CD4-positive, alpha-beta memory T cell (primary cell): ENCODE measurements around the gene GALR2. TPM values are rescaled to one million over a fixed set of nuclear protein-coding genes. Genes with fewer than 3 reads are reported as not detected.
"Not testable (repeated sequence)": the region's sequence is repeated elsewhere in the genome, so short reads cannot be mapped to it uniquely, and the experiment has no call there.

Experiments
- CTCF ChIA-PET: fragments of 350-600 bp; sonication (Branson Sonifier 250); formaldehyde crosslinking; loops from one replicate; lab custom pipeline; 2021; ENCODE audit warnings: inconsistent platforms; ENCODE audit not compliant: partially characterized antibody; lab: Charles Lee
- POLR2A ChIA-PET: fragments of 350-600 bp; sonication (Branson Sonifier 250); formaldehyde crosslinking; loops from one replicate; lab custom pipeline; 2021; ENCODE audit not compliant: partially characterized antibody; lab: Charles Lee
- DNase-seq, 5 donors: peaks; one replicate each; pipeline versions ENCODE4 v3.0.0 to v3.0.0-alpha.2; 2020 to 2022; ENCODE audit warnings: mixed read lengths in 1 of 5
- H3K27ac ChIP-seq: one replicate; pipeline ENCODE4 v1.7.0; 2013; ENCODE audit warnings: low read depth, low read length
- H3K27me3 ChIP-seq: 2 replicates; pipeline ENCODE4 v1.7.0; 2013; ENCODE audit warnings: mild to moderate bottlenecking, low read length, moderate library complexity; ENCODE audit not compliant: insufficient read depth
- H3K36me3 ChIP-seq: 2 replicates; pipeline ENCODE4 v1.7.0; 2013; ENCODE audit warnings: mild to moderate bottlenecking, low read length, moderate library complexity; ENCODE audit not compliant: insufficient read depth
- H3K4me1 ChIP-seq: 2 replicates; pipeline ENCODE4 v1.7.0; 2013; ENCODE audit warnings: mild to moderate bottlenecking, low read length, moderate library complexity; ENCODE audit not compliant: insufficient read depth
- H3K4me3 ChIP-seq, 2 donors: one replicate each; pipeline ENCODE4 v1.7.0; 2013; ENCODE audit warnings: low read length in 2 of 2, mild to moderate bottlenecking in 1 of 2
- H3K9me3 ChIP-seq, 2 donors: one replicate each; pipeline ENCODE4 v1.7.0; 2013; ENCODE audit warnings: low read length in 2 of 2, control low read depth in 1 of 2; ENCODE audit not compliant: control insufficient read depth in 1 of 2
- H3K27ac Mint-ChIP-seq, 7 donors: one replicate each; pipeline ENCODE4 v1.8.0; 2020 to 2021; ENCODE audit warnings: mixed read lengths in 7 of 7, mild to moderate bottlenecking in 6 of 7, inconsistent platforms in 3 of 7, moderate library complexity in 3 of 7
- H3K27me3 Mint-ChIP-seq, 2 donors: one replicate each; pipeline ENCODE4 v1.8.0; 2020 to 2021; ENCODE audit warnings: mixed read lengths in 2 of 2
- H3K36me3 Mint-ChIP-seq, 2 donors: one replicate each; pipeline ENCODE4 v1.8.0; 2020 to 2021; ENCODE audit warnings: mixed read lengths in 2 of 2, inconsistent platforms in 1 of 2, mild to moderate bottlenecking in 1 of 2
- H3K4me1 Mint-ChIP-seq, 4 donors: one replicate each; pipeline ENCODE4 v1.8.0; 2020 to 2021; ENCODE audit warnings: mixed read lengths in 4 of 4, mild to moderate bottlenecking in 1 of 4
- H3K4me3 Mint-ChIP-seq, 8 donors: one replicate each; pipeline ENCODE4 v1.8.0; 2020 to 2021; ENCODE audit warnings: mixed read lengths in 8 of 8, mild to moderate bottlenecking in 7 of 8, moderate library complexity in 6 of 8, inconsistent platforms in 3 of 8
- H3K9me3 Mint-ChIP-seq, 8 donors: one replicate each; pipeline ENCODE4 v1.8.0; 2020 to 2021; ENCODE audit warnings: mixed read lengths in 8 of 8, mild to moderate bottlenecking in 5 of 8, inconsistent platforms in 3 of 8, moderate library complexity in 1 of 8
- intact Hi-C: fragments of 100-400 bp; cut with micrococcal nuclease; formaldehyde crosslinking; loops from one replicate; pipeline ENCODE4 v1.15.1; 2023
- polyA plus RNA-seq, 2 donors: library from polyadenylated mRNA; unstranded; fragments of 300-500 nt; fragmentation: Illumina TruSeq; gene quantifications; one replicate each; pipeline ENCODE4 v1.2.3, GENCODE V29; 2021
- total RNA-seq, 2 experiments: library from RNA; stranded (reverse); gene quantifications; one replicate each; pipeline ENCODE4 v1.2.3, GENCODE V29; 2021

Gene GALR2
- total and polyA plus RNA-seq, 4 experiments from 2014 or later = 0.37 TPM; not detected in 3

DNA sequence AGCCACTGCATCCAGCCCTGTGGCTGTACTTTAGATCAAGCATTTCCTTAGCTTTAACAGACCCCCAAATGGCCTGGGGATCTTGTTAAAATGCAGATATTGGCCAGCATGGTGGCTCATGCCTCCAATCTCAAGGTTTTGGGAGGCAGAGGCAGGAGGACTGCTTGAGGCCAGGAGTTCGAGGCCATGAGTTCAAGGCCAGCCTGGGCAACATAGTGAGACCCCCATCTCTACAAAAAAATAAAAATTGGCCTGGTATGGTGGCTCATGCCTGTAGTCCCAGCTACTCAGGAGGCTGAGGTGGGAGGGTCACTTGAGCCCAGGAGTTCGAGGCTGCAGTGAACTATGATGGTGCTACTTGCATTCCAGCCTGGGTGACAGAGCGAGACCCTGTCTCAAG, 31.7 kb upstream of the GALR2 start:
- CTCF ChIA-PET = interaction anchor here (1.9 kb wide), 1 partner anchor 29 kb away, joined by 7 read pairs; no protein-coding TSS in a partner anchor
- H3K27ac ChIP-seq, H3K27me3 ChIP-seq, H3K27me3 Mint-ChIP-seq, POLR2A ChIA-PET, DNase-seq, H3K9me3 Mint-ChIP-seq, H3K4me3 ChIP-seq, H3K9me3 ChIP-seq, H3K4me1 ChIP-seq, H3K4me1 Mint-ChIP-seq, intact Hi-C loops, H3K4me3 Mint-ChIP-seq: not testable (repeated sequence)
- H3K36me3 ChIP-seq = peaks cover 77% of the 10 kb centered on the region
- H3K27ac Mint-ChIP-seq = peak overlapping the region in 2 of 7 donors; percentile 15 to 40
- peaks cover 68 to 77% of the 10 kb centered on the region in 2 donors for H3K36me3 Mint-ChIP-seq

DNA sequence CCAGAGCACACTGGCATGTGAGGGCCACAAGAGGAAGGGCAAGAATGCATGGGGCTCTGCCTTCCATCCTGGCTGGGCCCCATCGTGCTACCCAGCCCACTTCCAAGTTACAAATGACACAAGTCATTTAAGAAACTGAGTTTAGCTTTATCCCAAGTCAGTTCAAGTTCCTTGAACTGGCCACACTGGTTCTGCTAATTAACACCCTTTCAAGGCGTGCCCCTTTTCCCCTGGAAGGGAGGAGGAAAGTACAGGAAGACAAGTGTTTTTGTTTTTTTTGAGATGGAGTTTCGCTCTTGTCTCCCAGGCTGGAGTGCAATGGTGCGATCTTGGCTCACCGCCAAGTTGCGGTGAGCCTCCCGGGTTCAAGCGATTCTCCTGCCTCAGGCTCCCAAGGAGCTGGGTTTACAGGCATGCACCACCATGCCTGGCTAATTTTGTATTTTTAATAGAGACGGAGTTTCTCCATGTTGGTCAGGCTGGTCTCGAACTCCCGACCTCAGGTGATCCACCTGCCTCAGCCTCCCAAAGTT, 30.0 kb upstream of the GALR2 start:
- H3K27ac ChIP-seq, H3K4me3 ChIP-seq, H3K27me3 ChIP-seq, H3K4me3 Mint-ChIP-seq, intact Hi-C loops, CTCF ChIA-PET, DNase-seq, POLR2A ChIA-PET, H3K4me1 ChIP-seq, H3K9me3 Mint-ChIP-seq, H3K9me3 ChIP-seq, H3K27me3 Mint-ChIP-seq: not testable (repeated sequence)
- peaks cover 69 to 77% of the 10 kb centered on the region in 2 donors for H3K36me3 Mint-ChIP-seq
- peak overlapping the region in 1 of 7 donors; percentile 4 for H3K27ac Mint-ChIP-seq
- peaks cover 9 to 12% (median 11%) of the 10 kb centered on the region in 4 donors for H3K4me1 Mint-ChIP-seq
- H3K36me3 ChIP-seq = peaks cover 80% of the 10 kb centered on the region

GRCh38 chr17:76046064-76046463, 28.5 kb upstream of the GALR2 start:
- peaks cover 71 to 80% of the 10 kb centered on the region in 2 donors for H3K36me3 Mint-ChIP-seq
- H3K4me1 ChIP-seq = peaks cover 6% of the 10 kb centered on the region
- intact Hi-C loops = no loop called here
- CTCF ChIA-PET = interaction anchor here (0.7 to 1.5 kb wide), 4 partner anchors 30 to 932 kb away, joined by 3 to 4 read pairs (median 3); no protein-coding TSS in a partner anchor
- H3K4me1 Mint-ChIP-seq = peaks cover 14 to 23% (median 18%) of the 10 kb centered on the region in 4 donors
- no peak overlapping the region for H3K27ac ChIP-seq
- no peak overlapping the region for H3K27ac Mint-ChIP-seq
- peaks cover 80% of the 10 kb centered on the region for H3K36me3 ChIP-seq
- no peaks in the 10 kb centered on the region for H3K27me3 Mint-ChIP-seq
- no peaks in the 10 kb centered on the region for H3K9me3 Mint-ChIP-seq
- H3K27me3 ChIP-seq = no peaks in the 10 kb centered on the region
- POLR2A ChIA-PET = no interaction called here
- DNase-seq = no peak
- H3K9me3 ChIP-seq = no peaks in the 10 kb centered on the region
- no peak overlapping the region for H3K4me3 ChIP-seq
- H3K4me3 Mint-ChIP-seq = no peak overlapping the region

DNA sequence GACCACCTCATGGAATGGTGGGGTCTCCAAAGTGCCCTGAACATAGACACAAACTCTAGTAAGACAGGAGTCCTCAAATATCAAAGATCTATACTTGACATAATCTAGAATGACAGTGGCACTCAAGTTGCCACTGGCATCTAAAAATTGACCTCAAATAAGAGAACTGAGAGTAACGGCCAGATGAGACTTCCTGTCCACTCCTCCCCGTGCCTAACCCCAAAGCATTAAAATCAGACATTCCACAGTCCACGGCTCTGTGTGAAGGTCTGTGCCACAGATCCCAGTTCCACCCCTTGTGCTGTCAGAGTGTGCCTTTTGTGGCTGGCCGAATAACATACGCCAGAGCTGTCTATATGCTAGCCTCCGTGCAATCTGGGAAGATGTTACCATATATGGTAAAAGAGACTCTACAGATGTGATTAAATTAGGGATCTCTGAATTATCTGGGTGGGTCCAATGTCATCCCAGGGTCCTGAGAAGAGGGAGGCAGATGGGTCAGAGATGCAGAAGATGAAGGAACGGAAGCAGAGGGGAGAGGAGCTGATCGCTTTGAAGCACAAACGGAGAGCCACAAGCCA, 26.5 kb upstream of the GALR2 start:
- H3K4me3 Mint-ChIP-seq = no peak overlapping the region
- ChIA-PET POLR2A (no interaction called here), CTCF (interaction anchor here (0.6 to 1.4 kb wide), 5 partner anchors 13 to 457 kb away, joined by 3 to 5 read pairs (median 3); no protein-coding TSS in a partner anchor)
- Histone ChIP-seq H3K4me1 (peaks cover 6% of the 10 kb centered on the region), H3K27me3 (no peaks in the 10 kb centered on the region), H3K36me3 (peaks cover 74% of the 10 kb centered on the region), H3K27ac (no peak overlapping the region), H3K9me3 (no peaks in the 10 kb centered on the region), H3K4me3 (no peak overlapping the region)
- peaks cover 14 to 23% (median 19%) of the 10 kb centered on the region in 4 donors for H3K4me1 Mint-ChIP-seq
- H3K27me3 Mint-ChIP-seq = no peaks in the 10 kb centered on the region
- no peak for DNase-seq
- no peaks in the 10 kb centered on the region for H3K9me3 Mint-ChIP-seq
- intact Hi-C loops = loop anchor here (2.0 kb wide), 1 partner anchor 17 kb away; no protein-coding TSS in a partner anchor
- H3K36me3 Mint-ChIP-seq = peaks cover 68 to 76% of the 10 kb centered on the region in 2 donors
- H3K27ac Mint-ChIP-seq = peak overlapping the region in 6 of 7 donors; percentile 8 to 73 (median 52)

DNA sequence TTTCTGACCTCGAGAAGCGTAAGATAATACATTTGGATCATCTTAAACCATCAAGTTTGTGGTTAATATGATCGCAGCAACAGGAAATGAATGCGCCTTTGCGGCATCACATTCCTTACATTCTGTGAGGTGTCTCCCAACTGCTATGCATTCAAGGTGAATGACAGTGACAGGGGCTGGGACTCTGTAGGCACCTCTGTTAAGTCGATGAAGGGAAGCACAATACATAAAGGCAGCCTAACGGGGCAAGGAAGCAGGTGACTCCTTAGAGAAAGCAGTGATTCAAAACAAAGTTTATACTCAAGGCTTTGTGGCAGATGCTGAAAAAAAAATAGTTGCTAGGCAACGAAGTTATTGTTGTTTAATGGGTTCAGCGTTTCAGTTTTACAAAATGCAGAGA, 25.9 kb upstream of the GALR2 start:
- H3K27ac Mint-ChIP-seq = peak overlapping the region; percentile 49 to 95 (median 75)
- no peak overlapping the region for H3K4me3 Mint-ChIP-seq
- H3K4me3 ChIP-seq = no peak overlapping the region
- peaks cover 6% of the 10 kb centered on the region for H3K4me1 ChIP-seq
- no peaks in the 10 kb centered on the region for H3K9me3 ChIP-seq
- H3K36me3 ChIP-seq = peaks cover 74% of the 10 kb centered on the region
- POLR2A ChIA-PET = no interaction called here
- H3K4me1 Mint-ChIP-seq = peaks cover 14 to 23% (median 19%) of the 10 kb centered on the region in 4 donors
- peak in 4 of 5 donors; percentile 26 to 49 (median 38) for DNase-seq
- CTCF ChIA-PET = interaction anchor here (0.6 kb wide), 1 partner anchor 457 kb away, joined by 4 read pairs; no protein-coding TSS in a partner anchor
- peaks cover 66 to 76% of the 10 kb centered on the region in 2 donors for H3K36me3 Mint-ChIP-seq
- intact Hi-C loops = loop anchor here (2.0 kb wide), 1 partner anchor 16 kb away; no protein-coding TSS in a partner anchor
- H3K27me3 Mint-ChIP-seq = no peaks in the 10 kb centered on the region
- no peaks in the 10 kb centered on the region for H3K27me3 ChIP-seq
- no peak overlapping the region for H3K27ac ChIP-seq
- H3K9me3 Mint-ChIP-seq = no peaks in the 10 kb centered on the region

GRCh38 chr17:76049239-76049638, 25.3 kb upstream of the GALR2 start:
- Mint-ChIP-seq H3K9me3 (no peaks in the 10 kb centered on the region), H3K4me3 (peak overlapping the region in 1 of 8 donors; percentile 7), H3K27me3 (no peaks in the 10 kb centered on the region), H3K27ac (peak overlapping the region; percentile 49 to 95 (median 80)), H3K4me1 (peaks cover 14 to 23% (median 19%) of the 10 kb centered on the region in 4 donors), H3K36me3 (peaks cover 66 to 76% of the 10 kb centered on the region in 2 donors)
- DNase-seq = no peak
- H3K4me1 ChIP-seq = peaks cover 6% of the 10 kb centered on the region
- ChIA-PET POLR2A (interaction anchor here (0.8 kb wide), 1 partner anchor 12 kb away, joined by 3 read pairs; no protein-coding TSS in a partner anchor), CTCF (no interaction called here)
- peaks cover 74% of the 10 kb centered on the region for H3K36me3 ChIP-seq
- H3K27me3 ChIP-seq = no peaks in the 10 kb centered on the region
- H3K27ac ChIP-seq = no peak overlapping the region
- no peaks in the 10 kb centered on the region for H3K9me3 ChIP-seq
- intact Hi-C loops = loop anchor here (2.0 kb wide), 1 partner anchor 16 kb away; no protein-coding TSS in a partner anchor
- H3K4me3 ChIP-seq = no peak overlapping the region

GRCh38 chr17:76049836-76050537, 24.6 kb upstream of the GALR2 start:
- peaks cover 14 to 23% (median 19%) of the 10 kb centered on the region in 4 donors for H3K4me1 Mint-ChIP-seq
- no peaks in the 10 kb centered on the region for H3K9me3 ChIP-seq
- no peak overlapping the region for H3K27ac ChIP-seq
- intact Hi-C loops = loop anchor here (2.0 kb wide), 1 partner anchor 15 kb away; no protein-coding TSS in a partner anchor
- no peak overlapping the region for H3K4me3 Mint-ChIP-seq
- H3K36me3 Mint-ChIP-seq = peaks cover 59 to 71% of the 10 kb centered on the region in 2 donors
- no peaks in the 10 kb centered on the region for H3K27me3 ChIP-seq
- H3K9me3 Mint-ChIP-seq = no peaks in the 10 kb centered on the region
- ChIA-PET POLR2A (interaction anchor here (0.8 kb wide), 1 partner anchor 11 kb away, joined by 3 read pairs; no protein-coding TSS in a partner anchor), CTCF (no interaction called here)
- no peak overlapping the region for H3K4me3 ChIP-seq
- H3K27ac Mint-ChIP-seq = peak overlapping the region in 5 of 7 donors; percentile 53 to 90 (median 74)
- peaks cover 6% of the 10 kb centered on the region for H3K4me1 ChIP-seq
- H3K27me3 Mint-ChIP-seq = no peaks in the 10 kb centered on the region
- peaks cover 66% of the 10 kb centered on the region for H3K36me3 ChIP-seq
- DNase-seq = no peak
